ENCODE results near the gene ADH4.
"Not testable (repeated sequence)": the region's sequence is repeated elsewhere in the genome, so short reads cannot be mapped to it uniquely, and the experiment has no call there.

The ADH4 gene

DNA sequence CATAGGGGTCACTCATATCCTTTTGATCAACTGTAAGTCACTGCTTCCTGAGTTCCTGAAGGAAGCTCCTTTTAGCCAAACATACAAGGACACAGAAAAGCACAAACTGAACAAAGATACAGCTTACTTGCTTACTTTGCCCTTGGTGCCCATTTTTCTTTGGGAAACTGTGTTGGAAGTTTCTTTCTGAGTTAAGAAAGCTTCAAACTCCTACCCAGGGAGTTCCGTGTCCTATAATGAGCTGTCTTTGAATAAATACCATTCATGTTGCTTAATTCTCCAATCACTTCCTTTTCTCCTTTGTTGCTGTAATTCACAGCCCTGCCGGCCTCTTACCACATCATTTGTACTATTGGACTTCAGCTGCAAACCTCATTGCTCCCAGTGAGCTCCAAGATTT lies at the start of gene ADH4:
ADH4 (minus strand) TSS at position 228 of the 400 bp plus-strand sequence; CDS start at position 153, 75 bp downstream.
- DNase-seq (ENCODE audit: low read depth) = no peak

DNA sequence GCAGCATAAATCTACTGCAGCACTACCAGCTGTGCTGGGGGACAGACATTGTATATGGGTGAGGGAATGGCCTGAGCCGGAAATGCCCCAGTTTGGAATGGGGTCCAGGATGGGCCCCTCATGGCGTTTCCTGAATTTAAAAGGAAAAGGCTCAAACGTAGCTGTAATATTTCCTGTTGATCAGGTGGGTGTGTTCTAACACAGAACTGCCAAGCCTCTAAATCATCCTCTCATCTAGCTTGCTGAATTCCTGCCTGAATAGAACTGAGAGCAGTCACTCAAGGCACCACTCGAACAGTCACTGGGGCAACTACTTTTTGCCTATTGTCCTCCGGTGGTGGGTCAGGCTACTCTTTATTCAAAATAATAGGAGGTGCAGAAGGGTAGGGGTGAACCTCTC lies 46.2 kb upstream of the ADH4 start:
- no peak for DNase-seq (ENCODE audit: low read depth)

DNA sequence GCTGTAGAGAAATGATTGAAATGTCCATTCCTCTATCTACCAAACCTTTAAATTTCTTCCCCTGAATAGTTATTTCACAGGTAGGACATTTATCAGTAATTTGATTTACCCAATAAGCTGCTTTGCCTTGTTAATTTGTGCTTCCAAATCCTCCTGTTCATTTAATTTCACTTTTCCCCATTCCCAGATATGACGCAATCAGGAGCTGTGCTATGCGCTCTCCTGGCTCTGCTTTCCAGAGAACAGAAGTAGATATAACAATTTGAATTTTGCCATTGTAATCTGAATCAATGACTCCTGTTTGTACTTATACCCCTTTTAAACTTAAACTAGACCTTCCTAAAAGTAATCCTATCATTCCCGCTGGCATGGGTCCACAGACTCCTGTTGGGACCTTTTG lies 45.8 kb upstream of the ADH4 start:
- not testable (repeated sequence) for DNase-seq (ENCODE audit: low read depth)

DNA sequence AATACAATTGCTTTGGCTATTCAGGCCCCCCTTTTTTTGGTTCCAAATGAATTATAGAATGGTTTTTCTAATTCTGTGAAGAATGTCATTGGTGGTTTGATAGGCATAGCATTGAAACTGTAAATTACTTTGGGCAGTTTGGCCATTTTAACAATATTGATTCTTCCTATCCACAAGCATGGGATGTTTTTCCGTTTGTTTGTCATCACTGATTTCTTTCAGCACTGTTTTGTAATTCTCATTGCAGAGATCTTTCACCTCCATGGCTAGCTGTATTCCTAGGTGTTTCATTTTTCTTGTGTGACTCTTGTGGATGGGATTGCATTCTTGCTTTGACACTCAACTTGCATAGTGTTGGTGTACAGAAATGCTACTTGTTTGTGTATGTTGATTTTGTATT lies 41.9 kb upstream of the ADH4 start:
- DNase-seq (ENCODE audit: low read depth) = no peak

DNA sequence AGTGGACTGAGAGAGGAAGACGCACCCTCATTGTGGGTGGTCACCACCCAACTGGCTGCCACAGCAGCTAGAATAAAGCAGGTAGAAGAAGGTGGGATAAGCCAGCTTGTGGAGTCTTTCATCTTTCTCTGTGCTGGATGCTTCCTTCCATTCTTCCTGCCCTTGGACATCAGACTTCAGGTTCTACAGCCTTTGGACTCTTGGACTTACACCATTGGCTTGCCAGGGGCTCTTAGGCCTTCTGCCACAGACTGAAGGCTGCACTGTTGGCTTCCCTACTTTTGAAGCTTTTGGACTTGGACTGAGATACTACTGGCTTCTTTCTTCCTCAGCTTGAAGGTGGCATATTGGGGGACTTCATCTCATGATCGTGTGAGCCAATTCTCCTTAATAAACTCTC lies 41.5 kb upstream of the ADH4 start:
- no peak for DNase-seq (ENCODE audit: low read depth)

DNA sequence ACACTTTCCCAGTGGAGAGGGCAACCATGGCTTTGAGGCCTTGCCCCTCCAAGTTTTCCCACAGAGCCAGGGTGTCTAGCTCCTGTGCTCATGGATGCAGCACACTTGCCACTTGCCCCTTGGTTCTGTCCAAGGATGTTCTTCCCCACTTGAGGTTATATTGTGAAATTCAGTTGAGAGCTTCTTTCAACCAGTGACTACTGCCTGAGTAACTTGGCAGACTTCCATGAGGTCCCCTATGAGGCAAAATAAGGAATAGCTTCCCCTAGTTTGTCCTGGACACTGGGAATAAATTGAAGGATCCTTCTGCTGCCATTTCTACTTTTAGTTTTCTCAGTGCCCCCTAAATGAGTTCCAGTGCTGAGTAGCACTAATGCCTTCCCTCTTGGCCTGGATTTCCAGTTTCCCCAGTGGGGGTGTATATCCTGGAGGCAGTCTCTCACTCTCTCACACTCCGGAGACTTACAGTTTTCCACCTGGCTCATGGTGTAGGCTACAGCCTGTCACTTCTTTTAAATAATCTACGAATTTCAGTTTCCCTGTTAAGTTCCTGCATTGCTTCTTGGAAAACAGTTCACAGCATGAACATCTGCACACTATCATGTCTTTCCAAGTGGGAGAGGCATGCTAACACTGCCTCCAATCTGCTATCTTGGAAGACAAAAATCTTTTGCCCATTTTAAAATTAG lies 36.4 kb upstream of the ADH4 start:
- DNase-seq (ENCODE audit: low read depth) = peak; percentile 60

DNA sequence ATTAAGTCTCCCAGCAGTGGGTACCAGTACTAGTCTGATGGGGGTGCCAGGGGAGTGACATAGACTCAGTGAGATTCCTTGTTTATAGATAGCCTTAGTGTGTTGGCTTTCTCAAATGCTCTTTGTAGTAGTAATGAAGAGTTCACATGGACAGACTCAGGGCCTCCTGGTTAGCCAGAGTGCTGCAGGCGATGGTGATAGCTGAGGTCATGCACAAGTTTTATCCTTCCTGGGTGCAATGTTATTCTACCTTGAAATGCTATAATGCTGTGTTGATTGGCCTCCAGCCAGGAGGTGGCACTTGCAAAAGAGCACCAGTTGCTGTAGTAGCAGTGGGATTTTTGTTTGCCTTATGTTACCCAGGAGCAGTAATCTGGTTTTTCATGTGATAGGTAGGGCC lies 35.5 kb upstream of the ADH4 start:
- no peak for DNase-seq (ENCODE audit: low read depth)

DNA sequence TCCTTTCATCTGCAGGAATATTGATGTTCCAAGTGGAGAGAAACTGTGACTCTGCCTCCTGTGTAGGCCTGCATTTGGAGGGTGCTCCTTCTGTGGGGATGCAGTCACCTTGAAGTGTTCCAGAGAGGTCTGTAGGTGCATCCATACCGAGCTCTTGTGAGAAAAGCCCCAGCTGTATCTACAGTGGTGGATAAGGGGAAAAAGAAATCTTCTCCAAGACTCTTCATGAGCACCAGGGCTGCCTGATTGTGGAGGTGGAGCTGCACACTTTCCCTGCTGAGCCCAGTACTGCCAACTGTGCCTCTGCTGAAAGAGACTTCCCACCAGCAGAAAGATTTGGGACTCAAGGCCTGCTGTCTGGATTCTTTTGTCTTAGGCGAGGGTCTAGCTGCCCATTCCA lies 35.1 kb upstream of the ADH4 start:
- DNase-seq (ENCODE audit: low read depth) = no peak

DNA sequence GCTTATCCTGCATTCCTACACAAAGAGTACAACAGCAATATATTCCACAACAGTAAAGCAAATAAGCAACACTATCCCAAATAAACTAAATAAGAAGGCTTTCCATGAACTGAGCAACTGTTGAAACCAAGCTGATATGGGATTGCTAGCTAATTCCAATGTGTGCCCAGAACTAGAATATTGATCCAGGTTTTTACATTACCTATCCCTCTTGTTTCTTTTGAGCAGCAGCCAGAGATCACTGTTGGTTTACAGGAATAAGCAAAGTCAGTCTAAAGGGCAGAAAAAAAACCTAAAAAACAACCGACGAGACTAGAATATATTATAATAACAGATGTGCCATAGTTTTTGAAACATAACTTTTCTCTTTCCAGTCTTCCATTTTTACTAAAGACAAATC lies 22.4 kb upstream of the ADH4 start:
- DNase-seq (ENCODE audit: low read depth) = no peak

DNA sequence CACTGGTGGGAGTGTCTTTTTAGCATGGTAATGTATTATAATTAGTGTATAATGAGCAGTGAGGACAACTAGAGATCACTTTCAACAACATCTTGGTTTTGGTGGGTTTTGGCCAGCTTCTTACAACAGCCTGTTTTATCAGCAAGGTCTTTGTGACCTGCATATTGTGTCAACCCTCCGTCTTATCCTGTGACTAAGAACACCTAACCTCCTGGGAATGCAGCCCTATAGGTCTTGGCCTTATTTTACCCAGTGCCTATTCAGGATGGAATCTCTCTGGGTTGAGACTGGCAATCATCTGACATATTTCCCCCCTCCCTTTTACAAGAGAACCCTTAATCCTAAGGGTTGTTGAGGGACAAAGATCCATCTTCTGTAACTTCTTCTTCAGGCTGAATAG lies 21.9 kb upstream of the ADH4 start:
- DNase-seq (ENCODE audit: low read depth) = no peak

DNA sequence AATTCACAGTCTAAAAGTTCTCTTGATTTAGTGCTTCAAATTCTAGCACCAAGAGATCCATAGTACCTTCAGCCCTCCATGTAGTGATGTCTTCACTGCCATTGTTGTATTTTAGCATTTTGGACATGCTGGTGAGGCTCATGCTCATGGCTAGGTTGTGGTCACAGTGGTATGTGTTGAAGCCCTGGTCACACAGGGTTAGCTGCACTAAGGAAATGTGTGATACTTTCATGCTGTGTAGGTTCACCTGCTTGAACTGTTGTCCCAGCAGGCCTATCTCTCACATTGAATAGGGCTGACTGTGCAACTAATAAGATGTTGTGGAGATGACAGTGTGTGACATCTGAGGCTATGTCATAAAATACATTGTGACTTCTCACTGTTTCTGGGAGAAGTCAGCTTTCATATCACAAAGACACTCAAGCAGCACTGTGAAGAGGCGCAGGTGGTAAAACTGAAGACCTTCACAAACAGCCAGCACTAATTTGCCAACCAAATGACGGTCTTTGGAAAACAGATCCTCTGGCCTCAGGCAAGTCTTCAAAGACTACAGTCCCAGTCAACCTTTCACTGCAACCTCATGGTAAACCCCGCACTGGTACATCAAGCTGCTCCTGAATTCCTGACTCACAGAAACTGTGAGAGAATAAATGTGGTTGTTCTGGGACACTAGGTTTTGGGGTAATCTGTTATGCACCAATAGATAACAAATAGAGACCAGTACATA lies 17.4 kb upstream of the ADH4 start:
- DNase-seq (ENCODE audit: low read depth) = no peak

DNA sequence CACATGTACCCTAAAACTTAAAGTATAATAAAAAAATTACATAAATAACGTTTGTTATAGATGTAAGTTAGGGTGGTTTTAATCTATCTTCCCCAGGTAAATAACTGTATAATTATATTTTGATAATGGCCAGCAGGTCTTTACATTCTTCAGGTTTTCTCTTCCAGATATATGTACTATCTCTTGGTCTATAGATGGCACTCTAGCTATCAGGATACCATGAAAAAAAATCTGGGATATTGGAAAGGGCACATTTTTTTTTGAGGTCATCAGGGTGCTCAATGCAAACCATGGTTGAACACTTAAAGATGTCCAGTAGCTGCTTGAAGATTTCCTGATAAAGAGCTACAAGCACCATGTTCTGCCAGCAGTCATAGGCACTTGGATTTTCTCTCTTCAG lies 15.6 kb upstream of the ADH4 start:
- DNase-seq (ENCODE audit: low read depth) = no peak

DNA sequence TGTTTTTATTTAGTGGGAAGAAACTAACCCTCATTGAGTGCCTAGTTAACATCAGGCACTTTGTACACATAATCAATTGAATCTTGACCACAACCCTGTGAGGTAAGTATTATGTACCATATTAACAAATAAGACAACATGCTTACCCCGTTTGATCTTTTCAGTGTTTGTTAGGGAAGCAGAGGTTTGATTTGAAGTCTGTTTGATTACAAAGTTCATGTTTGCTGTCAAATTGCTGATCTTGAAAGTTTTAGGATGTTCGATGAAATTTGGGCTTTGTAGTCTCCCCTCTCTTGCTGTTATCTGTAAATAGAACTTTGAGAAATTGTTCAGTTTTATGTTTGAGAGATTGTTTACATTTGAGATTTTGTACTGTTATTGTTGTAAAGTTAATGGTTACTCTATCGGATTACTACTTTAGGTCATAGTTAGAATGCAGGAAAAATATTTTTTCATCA lies 13.4 kb upstream of the ADH4 start:
- DNase-seq (ENCODE audit: low read depth) = no peak

DNA sequence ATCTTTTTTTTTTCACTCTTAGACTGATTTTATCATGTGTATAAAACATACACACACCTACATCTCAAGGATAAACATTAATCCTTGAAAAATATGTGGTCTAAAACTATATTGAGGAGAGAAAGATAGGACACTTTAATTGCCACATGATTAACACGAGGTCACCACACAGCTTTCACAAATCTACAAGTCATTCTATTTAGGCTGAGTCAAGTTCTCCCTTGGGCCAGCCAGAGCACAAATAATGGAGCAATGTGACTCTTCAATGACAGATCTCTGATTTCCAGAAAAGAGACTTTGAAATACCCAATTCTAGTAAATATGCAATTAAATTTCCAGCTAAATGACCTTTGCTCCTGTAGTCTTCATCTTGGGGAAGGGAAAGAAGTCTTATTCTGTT lies 12.9 kb upstream of the ADH4 start:
- DNase-seq (ENCODE audit: low read depth) = no peak

DNA sequence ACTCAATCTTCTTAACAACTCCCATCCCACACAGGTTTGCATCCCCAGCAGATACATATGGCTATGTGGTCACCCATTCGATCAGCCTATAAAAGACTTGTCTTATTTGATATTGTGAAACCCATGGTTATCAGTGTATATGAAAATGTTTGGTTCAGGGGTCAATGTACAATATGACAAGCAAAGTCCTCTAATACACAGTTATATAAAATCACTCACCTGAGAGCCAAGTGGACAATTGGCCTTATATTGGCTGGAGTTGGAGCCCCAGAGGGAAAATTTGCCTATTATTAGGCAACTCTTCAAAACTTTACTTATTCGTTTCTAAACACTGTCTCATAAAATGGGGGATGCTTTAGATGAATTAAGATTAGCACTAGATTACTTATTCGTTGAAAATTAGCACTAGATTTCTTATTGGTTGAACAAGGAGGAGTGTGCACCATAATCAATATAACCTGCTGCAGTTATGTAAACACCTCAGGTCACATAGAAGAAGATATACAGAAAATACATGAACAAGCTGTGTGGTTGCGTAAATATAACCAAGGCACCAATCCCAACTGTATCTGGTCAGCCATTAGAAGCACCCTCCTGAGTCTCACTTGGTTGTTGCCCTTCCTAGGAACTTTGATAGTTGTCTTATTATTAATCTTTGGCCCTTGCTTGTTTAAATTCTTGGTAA lies 10.7 kb upstream of the ADH4 start:
- no peak for DNase-seq (ENCODE audit: low read depth)

DNA sequence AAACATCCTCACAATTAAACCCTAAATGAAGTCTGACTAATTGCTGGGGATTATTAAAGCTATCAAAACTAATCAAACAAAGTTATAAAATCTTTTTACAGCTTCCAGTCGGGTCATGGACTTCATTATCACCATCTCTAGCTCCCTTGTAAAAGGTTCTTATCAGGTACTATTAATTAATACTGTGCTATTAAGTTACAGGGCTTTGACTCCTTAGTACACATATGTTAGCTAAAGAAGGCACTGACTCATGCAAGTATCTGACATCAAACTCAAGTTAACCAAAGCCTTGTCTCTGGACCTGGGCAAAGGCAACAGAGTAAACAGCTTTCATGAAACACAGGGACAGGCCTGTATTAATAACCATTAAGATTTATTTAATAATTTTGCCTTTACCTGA lies 7.9 kb upstream of the ADH4 start:
- DNase-seq (ENCODE audit: low read depth) = no peak

DNA sequence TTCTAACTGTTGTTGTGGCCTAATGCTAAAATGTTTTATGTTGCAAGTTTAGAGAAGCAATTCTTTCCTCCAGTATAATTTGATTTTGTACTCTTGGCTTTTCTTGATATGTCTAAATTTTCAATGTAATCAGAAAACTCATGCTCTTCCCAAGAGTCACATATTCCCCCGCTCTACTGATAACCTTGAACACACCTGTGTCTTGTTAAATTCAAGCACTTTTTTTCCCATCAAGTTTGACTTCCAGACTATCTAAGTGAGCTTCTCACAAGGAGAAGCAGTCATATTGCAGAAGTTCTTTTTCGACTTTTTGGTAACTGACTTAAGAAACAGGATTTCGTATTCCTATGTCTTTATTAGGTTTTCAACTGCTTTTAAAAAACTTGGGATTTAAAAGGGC lies 7.4 kb upstream of the ADH4 start:
- DNase-seq (ENCODE audit: low read depth) = no peak

DNA sequence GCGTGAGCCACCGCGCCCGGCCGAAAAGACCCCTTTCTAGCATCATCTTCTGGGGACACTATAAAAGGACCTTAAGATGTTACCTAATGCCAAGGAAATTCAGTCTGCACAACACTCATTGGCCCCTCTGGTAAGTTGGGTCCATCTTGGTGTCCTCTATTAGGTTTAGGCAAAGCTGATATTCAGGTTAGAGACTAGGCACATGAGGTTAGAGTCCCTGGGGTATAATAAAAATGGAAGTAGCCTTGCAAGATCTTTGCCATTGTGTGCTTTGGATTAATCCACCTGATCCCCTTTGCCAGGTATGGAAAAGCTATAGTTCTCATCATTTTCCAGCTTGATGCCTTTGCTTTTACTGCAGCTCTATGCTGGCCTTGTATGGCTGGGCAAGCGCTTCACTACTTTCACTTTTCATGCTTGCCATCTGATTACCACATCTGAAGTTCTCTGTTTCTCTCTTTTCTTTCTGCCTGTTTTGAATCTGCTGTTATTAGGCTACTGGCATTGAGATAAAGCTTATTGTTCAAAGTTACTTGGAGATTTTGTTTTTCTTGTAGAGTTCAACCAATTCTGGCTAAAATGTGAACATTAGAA lies 5.4 kb upstream of the ADH4 start:
- no peak for DNase-seq (ENCODE audit: low read depth)

DNA sequence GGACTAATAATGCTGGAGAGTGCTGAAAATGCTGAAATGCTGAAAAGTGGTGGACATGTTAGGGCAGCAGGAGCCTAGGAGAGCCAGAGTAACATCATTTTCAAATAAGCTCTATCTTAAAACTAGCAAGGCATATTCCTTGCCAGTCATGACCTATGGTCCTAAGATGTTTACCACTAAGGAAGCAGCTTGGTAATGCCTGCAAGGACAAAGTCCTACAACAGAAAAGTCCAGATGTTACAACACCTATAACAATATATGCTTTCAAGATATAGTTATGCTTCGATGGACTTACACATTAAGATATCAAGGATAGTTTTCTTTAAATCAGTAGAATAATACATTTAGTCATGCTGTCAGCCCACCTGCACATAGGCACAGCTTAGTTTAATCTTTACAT lies 4.5 kb upstream of the ADH4 start:
- no peak for DNase-seq (ENCODE audit: low read depth)

DNA sequence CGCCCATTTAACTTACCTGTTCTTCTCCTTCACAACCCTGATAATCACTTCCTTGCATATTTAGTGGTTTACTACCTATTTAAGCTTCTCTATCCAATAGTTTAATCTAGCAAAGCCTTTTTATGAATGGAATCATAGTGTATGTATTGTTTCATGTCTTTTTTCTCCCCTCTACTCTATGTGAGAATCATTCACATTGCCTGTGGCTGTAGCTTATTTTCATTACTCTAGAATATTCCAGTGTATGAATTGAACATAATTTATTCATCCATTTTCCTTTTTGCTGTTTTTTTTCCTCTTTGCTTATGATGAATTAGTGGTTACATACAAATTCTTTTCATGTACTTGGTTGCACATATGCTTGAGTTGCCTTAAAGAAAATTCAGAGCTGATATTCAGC lies 490 bp upstream of the ADH4 start:
- DNase-seq (ENCODE audit: low read depth) = no peak

DNA sequence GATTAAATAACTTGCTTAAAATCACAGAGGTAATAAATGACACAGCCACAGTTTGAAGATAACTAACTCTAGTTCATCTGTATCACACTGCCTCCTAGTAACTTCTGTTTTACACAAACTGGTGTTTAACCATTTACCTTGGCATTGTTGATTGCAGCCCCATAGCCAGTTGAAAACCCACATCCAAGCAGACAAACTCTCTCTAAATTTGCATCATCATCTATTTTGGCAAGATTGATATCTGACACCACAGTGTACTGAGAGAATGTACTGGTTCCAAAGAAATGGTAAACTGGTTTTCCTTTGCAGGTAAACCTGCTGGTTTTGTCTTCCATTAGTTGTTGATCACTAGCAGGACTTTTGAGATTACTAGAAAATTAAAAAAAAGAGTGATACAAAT lies 7.8 kb downstream of the ADH4 start:
- no peak for DNase-seq (ENCODE audit: low read depth)

DNA sequence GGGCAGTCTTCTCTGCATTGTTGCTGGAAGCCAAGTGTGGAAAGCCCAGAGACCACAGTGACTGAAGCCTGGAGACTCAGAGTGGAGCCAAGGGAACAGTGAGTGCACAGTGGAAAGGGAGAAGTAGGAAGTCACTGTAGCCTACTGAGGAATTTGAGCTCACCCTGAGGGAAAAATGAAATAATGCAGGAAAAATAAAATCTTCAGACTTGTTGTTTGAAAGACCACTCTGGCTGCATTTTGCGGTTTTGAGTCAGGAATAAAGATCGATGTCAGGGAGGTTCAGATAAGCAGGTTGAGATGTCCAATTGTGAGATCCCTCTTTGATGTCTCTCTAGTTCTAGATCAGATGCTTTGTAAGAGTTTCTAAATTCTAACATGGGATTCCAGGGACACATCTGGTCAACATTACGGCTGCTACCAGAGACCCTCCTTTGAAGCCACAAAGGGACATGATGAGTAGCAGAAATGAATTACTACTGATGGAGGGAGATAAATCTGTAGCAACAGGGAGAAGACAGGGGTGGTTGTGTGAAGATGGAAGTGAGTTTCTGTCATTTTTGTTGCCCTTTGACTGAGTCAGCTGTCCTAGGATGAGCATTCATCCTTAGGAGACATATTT lies 8.4 kb downstream of the ADH4 start:
- no peak for DNase-seq (ENCODE audit: low read depth)
